ENCODE results near the gene TMEM59.
"Not testable (repeated sequence)": the region's sequence is repeated elsewhere in the genome, so short reads cannot be mapped to it uniquely, and the experiment has no call there.

TMEM59 gene

DNA sequence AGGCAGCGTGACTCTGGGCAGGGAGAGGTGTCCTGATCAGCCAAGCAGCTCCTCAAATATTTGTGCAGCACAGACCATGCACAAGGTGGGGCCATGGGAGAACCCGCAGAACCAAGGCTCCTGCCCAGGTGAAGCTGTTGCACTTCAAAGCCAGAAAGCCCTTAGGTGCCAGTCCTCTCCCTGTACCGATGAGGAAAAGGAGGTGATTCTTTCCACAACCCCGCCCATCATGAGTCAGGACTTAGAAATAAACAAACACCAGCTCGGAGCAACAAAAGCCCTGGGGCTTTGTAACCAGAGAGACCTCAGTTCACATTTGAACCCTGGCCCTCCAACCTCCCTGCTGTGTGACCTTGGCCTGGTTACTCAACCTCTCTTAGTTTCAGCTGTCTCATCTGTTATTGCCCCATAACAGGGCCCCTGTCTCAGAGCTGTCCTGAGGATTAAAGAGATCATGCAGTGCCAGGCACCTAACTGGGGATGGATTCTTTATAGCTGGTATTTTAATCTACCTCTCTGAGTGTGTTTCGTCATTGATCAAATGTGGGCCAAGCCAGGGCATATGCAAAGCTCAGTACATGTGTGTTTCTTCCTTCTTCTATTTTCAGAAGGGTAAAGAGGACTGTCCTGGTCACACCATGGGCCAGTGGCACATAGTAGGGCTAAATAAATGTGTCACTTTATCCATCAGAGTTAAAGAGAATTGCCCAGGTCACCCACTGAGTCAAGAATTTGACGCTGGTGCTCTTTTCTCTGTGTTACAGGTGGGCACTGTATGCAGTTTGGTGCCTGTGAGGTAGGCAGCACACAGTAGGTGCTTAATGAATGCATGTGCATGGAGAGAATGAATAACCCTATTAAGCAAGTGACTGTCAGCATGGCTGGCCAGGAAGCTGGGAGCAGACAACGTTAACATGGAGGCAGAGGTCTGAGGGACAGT, 36.4 kb downstream of the TMEM59 start:
- DNase-seq (ENCODE audit: low read depth, low spot score), result no peak
- no peak overlapping the region for H3K4me3 ChIP-seq (ENCODE audit: low read length)

- no peak for DNase-seq (ENCODE audit: low read depth, low spot score)
- H3K4me3 ChIP-seq (ENCODE audit: low read length), result no peak overlapping the region
Observed at GRCh38 chr1:54014009-54014629, 38.9 kb downstream of the TMEM59 start.

DNA sequence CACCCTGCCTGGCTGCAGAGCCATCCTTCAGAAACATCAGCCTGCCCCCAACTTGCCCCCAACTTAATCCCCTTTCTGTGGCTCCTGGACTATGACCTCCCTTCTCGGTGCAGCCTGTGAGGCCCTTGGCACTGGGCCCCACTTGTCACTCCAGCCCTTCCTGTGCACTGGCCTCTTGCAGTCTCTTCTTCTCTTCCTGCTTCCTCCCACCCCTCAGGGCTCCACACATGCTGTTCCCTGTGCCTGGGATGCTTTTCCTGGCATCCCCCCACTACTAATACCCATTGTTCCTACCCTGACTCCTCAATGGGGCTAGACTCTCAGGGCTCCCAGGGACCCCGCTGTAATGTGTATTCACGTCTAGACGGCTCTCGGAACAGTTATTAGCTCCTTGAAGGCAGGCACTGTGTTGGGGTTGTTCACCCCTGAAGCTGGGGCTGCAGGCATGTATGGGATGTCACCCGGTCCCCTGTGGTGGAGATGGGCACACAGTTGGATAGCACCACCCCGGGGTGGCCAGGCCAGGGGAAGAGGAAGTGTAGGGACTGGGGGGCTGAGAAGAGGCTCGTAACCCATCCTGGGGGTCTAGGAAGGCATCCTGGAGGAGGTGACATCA, 39.5 kb downstream of the TMEM59 start:
- no peak for DNase-seq (ENCODE audit: low read depth, low spot score)
- no peak overlapping the region for H3K4me3 ChIP-seq (ENCODE audit: low read length)

GRCh38 chr1:54012863-54013262, 40.1 kb downstream of the TMEM59 start:
- H3K4me3 ChIP-seq (ENCODE audit: low read length), result no peak overlapping the region
- no peak for DNase-seq (ENCODE audit: low read depth, low spot score)

DNA sequence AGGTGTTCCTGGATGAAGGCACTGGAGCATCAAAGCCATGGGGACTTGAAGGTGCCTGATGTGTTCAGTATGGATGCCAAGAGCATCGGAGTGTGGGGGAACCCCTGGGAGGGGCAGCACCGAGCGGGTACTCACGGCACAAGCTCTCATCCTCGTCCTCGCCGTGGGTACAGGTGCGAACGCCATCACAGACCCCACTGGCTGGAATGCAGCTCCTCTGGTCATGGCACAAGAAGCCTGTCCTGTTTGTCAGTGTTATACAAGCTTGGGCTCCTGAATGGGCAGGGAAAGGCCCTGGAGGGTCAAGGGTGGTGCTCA, 41.0 kb downstream of the TMEM59 start:
- DNase-seq (ENCODE audit: low read depth, low spot score), result no peak
- H3K4me3 ChIP-seq (ENCODE audit: low read length), result no peak overlapping the region

GRCh38 chr1:54011316-54012007, 41.5 kb downstream of the TMEM59 start:
- no peak for DNase-seq (ENCODE audit: low read depth, low spot score)
- H3K4me3 ChIP-seq (ENCODE audit: low read length), result no peak overlapping the region

GRCh38 chr1:54010415-54011117, 42.4 kb downstream of the TMEM59 start:
- no peak overlapping the region for H3K4me3 ChIP-seq (ENCODE audit: low read length)
- DNase-seq (ENCODE audit: low read depth, low spot score), result no peak

- H3K4me3 ChIP-seq (ENCODE audit: low read length), result no peak overlapping the region
- DNase-seq (ENCODE audit: low read depth, low spot score), result no peak
Observed at GRCh38 chr1:54009406-54009805, 43.6 kb downstream of the TMEM59 start.

DNA sequence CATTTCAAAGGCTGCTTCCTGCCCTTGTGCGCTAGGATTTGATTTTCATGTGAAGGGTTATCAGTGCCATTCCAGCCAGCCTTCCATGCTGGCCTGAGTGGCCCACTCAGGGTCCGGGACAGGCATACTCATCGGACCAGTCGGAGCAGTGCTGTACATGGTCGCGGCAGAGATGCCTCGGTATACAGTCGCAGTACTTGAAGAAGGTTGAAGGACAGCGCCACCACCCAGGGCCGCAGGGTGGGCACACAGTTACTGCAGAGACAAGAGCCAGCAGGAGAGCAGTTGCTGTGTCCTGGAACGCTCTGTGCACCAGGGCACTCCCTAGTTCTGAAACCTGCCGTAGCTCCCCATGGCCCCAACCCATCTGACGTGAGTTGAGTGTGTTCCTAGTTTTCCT, 44.1 kb downstream of the TMEM59 start:
- H3K4me3 ChIP-seq (ENCODE audit: low read length), result no peak overlapping the region
- DNase-seq (ENCODE audit: low read depth, low spot score), result no peak

GRCh38 chr1:54007613-54008012, 45.4 kb downstream of the TMEM59 start:
- no peak overlapping the region for H3K4me3 ChIP-seq (ENCODE audit: low read length)
- no peak for DNase-seq (ENCODE audit: low read depth, low spot score)

- no peak for DNase-seq (ENCODE audit: low read depth, low spot score)
- H3K4me3 ChIP-seq (ENCODE audit: low read length), result no peak overlapping the region
Observed at GRCh38 chr1:54006508-54006907, 46.5 kb downstream of the TMEM59 start.

DNA sequence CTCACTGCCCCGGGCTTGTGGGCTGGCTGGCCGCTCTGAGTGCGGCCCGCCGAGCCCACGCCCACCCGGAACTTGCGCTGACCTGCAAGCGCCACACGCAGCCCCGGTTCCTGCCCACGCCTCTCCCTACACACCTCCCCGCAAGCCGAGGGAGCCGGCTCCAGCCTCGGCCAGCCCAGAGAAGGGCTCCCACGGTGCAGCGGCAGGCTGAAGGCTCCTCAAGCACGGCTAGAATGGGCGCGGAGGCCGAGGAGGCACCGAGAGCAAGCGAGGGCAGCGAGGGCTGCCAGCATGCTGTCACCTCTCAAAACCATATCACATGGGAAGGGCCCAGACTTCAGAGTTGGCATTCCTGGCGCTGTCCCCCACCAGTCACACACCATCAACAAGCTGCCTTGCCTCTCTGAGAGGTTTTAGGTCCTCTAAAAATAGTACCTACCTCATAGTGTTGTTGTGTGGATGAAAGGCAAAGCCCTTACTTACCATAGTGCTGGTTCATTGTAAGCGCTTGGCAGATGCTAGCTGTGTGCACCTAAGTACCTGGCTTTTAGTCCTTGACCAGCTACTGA, 48.4 kb downstream of the TMEM59 start:
- no peak overlapping the region for H3K4me3 ChIP-seq (ENCODE audit: low read length)

GRCh38 chr1:54003750-54004480, 49.1 kb downstream of the TMEM59 start:
- not testable (repeated sequence) for DNase-seq (ENCODE audit: low read depth, low spot score); H3K4me3 ChIP-seq (ENCODE audit: low read length)

More for the DNA sequence above, 48.4 kb downstream of the TMEM59 start:
- DNase-seq (ENCODE audit: low read depth, low spot score), result no peak

- no peak overlapping the region for H3K4me3 ChIP-seq (ENCODE audit: low read length)
- no peak for DNase-seq (ENCODE audit: low read depth, low spot score)
Observed at GRCh38 chr1:54003249-54003646, 49.8 kb downstream of the TMEM59 start.

DNA sequence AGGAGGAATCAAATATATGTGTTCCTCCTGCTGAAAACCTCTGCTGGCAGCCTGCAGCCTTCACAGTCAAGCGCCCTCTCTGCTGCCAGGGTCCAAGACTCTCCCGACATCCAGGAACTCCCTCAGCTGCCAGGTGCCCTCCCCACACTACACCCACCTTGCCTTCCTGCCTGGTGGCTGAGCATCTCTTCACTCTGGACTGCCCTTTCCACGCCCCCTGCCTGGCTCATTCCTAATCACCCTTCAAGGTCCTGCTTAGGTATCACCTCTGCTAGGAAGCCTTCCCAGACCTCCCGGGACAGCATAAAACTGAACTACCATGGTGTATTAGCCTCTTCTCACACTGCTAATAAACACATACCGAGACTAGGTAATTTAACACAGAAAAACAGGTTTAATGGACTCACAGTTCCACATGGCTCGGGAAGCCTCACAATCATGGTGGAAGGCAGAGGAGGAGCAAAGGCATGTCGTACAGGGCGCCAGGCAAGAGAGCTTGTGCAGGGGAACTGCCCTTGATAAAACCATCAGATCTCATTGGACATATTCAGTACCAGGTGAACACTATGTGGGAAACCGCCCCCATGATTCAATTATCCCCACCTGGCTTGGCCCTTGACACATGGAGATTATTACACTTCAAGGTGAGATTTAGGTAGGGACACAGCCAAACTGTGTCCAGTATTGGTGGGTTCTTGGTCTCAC, 50.3 kb downstream of the TMEM59 start:
- no peak overlapping the region for H3K4me3 ChIP-seq (ENCODE audit: low read length)
- no peak for DNase-seq (ENCODE audit: low read depth, low spot score)

- no peak overlapping the region for H3K4me3 ChIP-seq (ENCODE audit: low read length)
- no peak for DNase-seq (ENCODE audit: low read depth, low spot score)
Observed at GRCh38 chr1:54001591-54001990, 51.4 kb downstream of the TMEM59 start.

GRCh38 chr1:53999920-54000319, 53.1 kb downstream of the TMEM59 start:
- DNase-seq (ENCODE audit: low read depth, low spot score), result no peak

GRCh38 chr1:53998223-53998622, 54.8 kb downstream of the TMEM59 start:
- DNase-seq (ENCODE audit: low read depth, low spot score), result no peak
- H3K4me3 ChIP-seq (ENCODE audit: low read length), result no peak overlapping the region

More at GRCh38 chr1:53999920-54000319, 53.1 kb downstream of the TMEM59 start:
- no peak overlapping the region for H3K4me3 ChIP-seq (ENCODE audit: low read length)

Data from Jurkat, Clone E6-1 (cell line).